ENCODE data around the gene OR7E24.
A peak's percentile ranks its signal among the peaks of the same experiment; 100 is the strongest.
"Not testable (repeated sequence)": the region's sequence is repeated elsewhere in the genome, so short reads cannot be mapped to it uniquely, and the experiment has no call there.

The OR7E24 gene

DNA sequence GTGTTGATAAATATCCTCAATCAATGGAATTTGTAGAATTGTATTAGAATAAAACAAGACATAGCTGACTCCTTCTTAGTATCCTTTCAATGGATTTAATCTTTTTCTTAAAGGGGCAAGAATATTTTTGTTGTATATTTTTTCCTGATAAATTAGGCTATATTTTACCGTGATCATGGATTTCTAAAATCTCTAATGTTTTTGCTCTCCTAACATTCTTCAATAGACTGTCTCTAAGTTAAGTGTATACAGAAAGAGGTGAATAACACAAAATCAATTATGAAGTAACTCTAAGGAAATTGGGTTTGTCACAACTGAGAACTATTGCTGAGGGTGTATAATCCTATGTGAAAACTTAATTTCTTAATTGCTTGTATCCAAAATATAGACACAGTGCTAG lies at the start of gene OR7E24:
Gene OR7E24 (plus strand): TSS at position 301 of the 400 bp plus-strand sequence. CDS start 114 bp downstream, outside the sequence.
- no peak for FAIRE-seq

DNA sequence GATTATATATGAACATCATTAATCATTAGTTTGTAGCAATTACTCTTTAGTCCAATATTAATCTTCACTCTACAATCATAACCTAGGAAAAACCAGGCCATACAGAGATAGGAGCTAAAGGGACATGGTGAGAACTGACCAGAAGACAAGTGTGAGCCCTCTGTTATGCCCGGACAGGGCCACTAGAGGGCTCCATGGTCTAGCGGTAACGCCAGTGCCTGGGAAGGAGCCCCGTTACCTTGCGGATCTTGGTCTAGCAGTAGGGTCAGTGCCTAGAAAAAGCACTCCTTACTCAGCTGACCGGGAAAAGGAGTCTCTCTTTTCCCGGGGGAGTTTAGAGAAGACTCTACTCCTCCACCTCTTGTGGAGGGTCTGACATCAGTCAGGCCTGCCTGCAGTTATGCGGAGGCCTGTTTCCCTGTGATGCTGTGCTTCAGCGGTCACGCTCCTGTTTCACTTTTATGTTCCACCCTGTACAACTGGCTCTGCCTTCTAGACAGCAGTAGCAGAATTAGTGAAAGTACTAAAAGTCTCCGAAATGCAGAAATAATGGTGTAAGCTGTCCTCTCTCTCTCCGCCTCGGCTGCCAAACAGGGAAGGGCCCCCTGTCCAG lies 45.1 kb upstream of the OR7E24 start:
- peak; percentile 82 for FAIRE-seq

- no peak for FAIRE-seq
Measured at GRCh38 chr19:9219489-9219888, 31.2 kb upstream of the OR7E24 start, which contains the start of gene OR7D4. TSS of gene OR7D4 (minus strand) at chr19:9219589. CDS start at chr19:9214837, 4,752 bp downstream.

GRCh38 chr19:9251236-9251635 lies 506 bp downstream of the OR7E24 start:
- FAIRE-seq = no peak

GRCh38 chr19:9283485-9283884 lies 32.8 kb downstream of the OR7E24 start:
- not testable (repeated sequence) for FAIRE-seq

DNA sequence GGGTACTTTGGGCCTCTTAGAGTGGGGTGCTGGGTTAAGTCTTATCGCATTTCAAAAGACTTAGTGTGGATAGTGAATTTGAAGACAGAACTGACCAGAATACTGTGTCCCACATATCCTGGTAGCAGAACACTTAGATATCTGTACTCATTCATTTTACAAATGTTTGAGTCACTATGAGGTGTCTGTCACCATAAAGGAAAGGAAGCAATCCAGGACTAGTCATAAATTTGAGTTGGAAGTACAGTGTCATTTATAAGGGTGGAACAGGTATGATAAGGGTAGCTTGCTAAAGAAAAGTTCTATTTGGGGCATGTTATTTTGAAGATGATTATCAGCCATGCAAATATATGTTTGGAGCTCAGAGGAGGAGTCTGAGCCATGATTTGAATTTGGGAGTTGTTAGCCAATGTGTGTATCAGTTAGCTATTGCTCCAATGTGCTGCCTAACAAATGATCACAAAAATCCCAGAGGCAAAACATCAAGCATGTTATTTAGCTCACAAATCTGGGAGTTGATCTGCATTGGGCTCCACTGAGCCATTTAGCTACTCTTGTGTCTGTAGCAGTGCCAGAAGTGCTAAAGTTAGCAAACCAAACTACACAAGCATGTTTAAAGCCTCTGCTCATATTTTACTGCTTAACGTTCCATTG lies 38.6 kb downstream of the OR7E24 start:
- no peak for FAIRE-seq

DNA sequence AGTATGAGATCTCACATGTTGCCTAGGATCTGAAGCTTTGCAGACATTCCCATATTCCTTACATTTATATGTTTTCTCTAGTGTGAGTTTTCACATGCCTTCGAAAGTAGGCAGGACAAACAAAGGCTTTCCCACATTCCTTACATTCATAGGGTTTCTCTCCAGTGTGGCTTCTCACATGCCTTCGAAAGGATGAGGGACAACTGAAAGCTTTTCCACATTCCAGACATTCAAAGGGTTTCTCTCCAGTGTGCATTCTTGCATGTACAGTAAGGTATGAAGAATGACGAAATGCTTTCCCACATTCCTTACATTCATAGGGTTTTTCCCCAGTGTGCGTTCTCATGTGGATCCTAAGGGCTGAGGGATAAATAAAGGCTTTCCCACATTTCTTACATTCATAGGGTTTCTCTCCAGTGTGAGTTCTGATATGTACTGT lies 44.7 kb downstream of the OR7E24 start:
- FAIRE-seq = no peak

- no peak for FAIRE-seq
Measured at GRCh38 chr19:9296336-9296735, 45.6 kb downstream of the OR7E24 start.

All from TTC549 (cell line).